HG02759 (cell line): ENCODE measurements around the gene KCNB1.

ENCODE experiments used
- ATAC-seq: cut with Tn5 transposase; IDR thresholded peaks from one replicate; pipeline ENCODE4 v1.9.1; 2021; ENCODE audit warnings: mild to moderate bottlenecking, moderate library complexity; ENCODE audit not compliant: unreplicated experiment

KCNB1 gene

GRCh38 chr20:49360242-49360968 lies 122.1 kb downstream of the KCNB1 start:
- no peak for ATAC-seq

GRCh38 chr20:49356676-49357075 lies 125.8 kb downstream of the KCNB1 start:
- no peak for ATAC-seq

- no peak for ATAC-seq
Observed at GRCh38 chr20:49354673-49355072, 127.8 kb downstream of the KCNB1 start.

- no peak for ATAC-seq
Observed at GRCh38 chr20:49353348-49353747, 129.1 kb downstream of the KCNB1 start.

- ATAC-seq: no peak
Observed at GRCh38 chr20:49352751-49353150, 129.7 kb downstream of the KCNB1 start.

GRCh38 chr20:49351775-49352174 lies 130.7 kb downstream of the KCNB1 start:
- ATAC-seq: no peak

GRCh38 chr20:49349694-49350252 lies 132.7 kb downstream of the KCNB1 start:
- no peak for ATAC-seq

- no peak for ATAC-seq
Observed at GRCh38 chr20:49349078-49349477, 133.4 kb downstream of the KCNB1 start.

- ATAC-seq: no peak
Observed at GRCh38 chr20:49348563-49348962, 133.9 kb downstream of the KCNB1 start.

- no peak for ATAC-seq
Observed at GRCh38 chr20:49347156-49347555, 135.3 kb downstream of the KCNB1 start.

GRCh38 chr20:49346682-49347081 lies 135.8 kb downstream of the KCNB1 start:
- ATAC-seq: no peak

- ATAC-seq: no peak
Observed at GRCh38 chr20:49345524-49345923, 136.9 kb downstream of the KCNB1 start.

- ATAC-seq: no peak
Observed at GRCh38 chr20:49344975-49345374, 137.5 kb downstream of the KCNB1 start.

GRCh38 chr20:49344140-49344539 lies 138.3 kb downstream of the KCNB1 start:
- ATAC-seq: no peak

GRCh38 chr20:49343246-49343645 lies 139.2 kb downstream of the KCNB1 start:
- no peak for ATAC-seq

- no peak for ATAC-seq
Observed at GRCh38 chr20:49340161-49340966, 142.1 kb downstream of the KCNB1 start.

- no peak for ATAC-seq
Observed at GRCh38 chr20:49339123-49339522, 143.3 kb downstream of the KCNB1 start.

- no peak for ATAC-seq
Observed at GRCh38 chr20:49338061-49338460, 144.4 kb downstream of the KCNB1 start.

GRCh38 chr20:49337357-49337756 lies 145.1 kb downstream of the KCNB1 start:
- ATAC-seq: no peak

- no peak for ATAC-seq
Observed at GRCh38 chr20:49336786-49337185, 145.7 kb downstream of the KCNB1 start.

- ATAC-seq: no peak
Observed at GRCh38 chr20:49335476-49335875, 147.0 kb downstream of the KCNB1 start.
